Measurements from ENCODE around the gene SPG7. TPM values are rescaled to one million over a fixed set of nuclear protein-coding genes. Genes with fewer than 3 reads are reported as not detected.

Gene SPG7
- total RNA-seq, 1 donor from 2014 or later = 84.2 TPM

GRCh38 chr16:89600427-89600826 lies 92.2 kb downstream of the SPG7 start:
- DNase-seq = no peak

- DNase-seq = no peak
These were observed 92.8 kb downstream of the SPG7 start for GRCh38 chr16:89600956-89601355.

- no peak for DNase-seq
These were observed 93.7 kb downstream of the SPG7 start for GRCh38 chr16:89601906-89602272.

- DNase-seq = no peak
These were observed 94.2 kb downstream of the SPG7 start for GRCh38 chr16:89602273-89602951.

GRCh38 chr16:89602952-89603590 lies 94.9 kb downstream of the SPG7 start:
- no peak for DNase-seq

GRCh38 chr16:89604764-89605163 lies 96.6 kb downstream of the SPG7 start:
- no peak for DNase-seq

- no peak for DNase-seq
These were observed 97.2 kb downstream of the SPG7 start for GRCh38 chr16:89605186-89605970.

GRCh38 chr16:89606006-89606405 lies 97.8 kb downstream of the SPG7 start:
- DNase-seq = no peak

Small RNAs within 50 kb of the gene (small RNA-seq; reads per million reads assigned to genes)
- gene SNORD68 (ENCODE audit: low replicate concordance) = not detected

Other genes with a start within 250 kb of the SPG7 start
- 64.2 TPM for gene ANKRD11, start 17.8 kb upstream of the SPG7 start, total RNA-seq
- gene RPL13, start 52.3 kb downstream of the SPG7 start, total RNA-seq = 2,621 TPM
- gene CPNE7, start 67.4 kb downstream of the SPG7 start, total RNA-seq = 0.89 TPM
- gene DPEP1, start 105.2 kb downstream of the SPG7 start, total RNA-seq = 2.4 TPM
- gene CHMP1A, start 149.3 kb downstream of the SPG7 start, total RNA-seq = 38.2 TPM
- 3.4 TPM for gene SPATA33, start 149.4 kb downstream of the SPG7 start, total RNA-seq
- 28.5 TPM for gene CDK10, start 178.3 kb downstream of the SPG7 start, total RNA-seq
- 6.2 TPM for gene SPATA2L, start 193.3 kb downstream of the SPG7 start, total RNA-seq
- 3.5 TPM for gene VPS9D1, start 212.5 kb downstream of the SPG7 start, total RNA-seq
- 29.4 TPM for gene ZNF276, start 213.1 kb downstream of the SPG7 start, total RNA-seq

Measured in skin of body (tissue), 3 donors.